ENCODE measurements around the gene TECTA. TPM values are rescaled to one million over a fixed set of nuclear protein-coding genes. Genes with fewer than 3 reads are reported as not detected.

TECTA gene
- polyA plus RNA-seq, 2 of the 4 experiments (the other 2 are of a cell fraction), result 0.05 to 0.14 TPM

GRCh38 chr11:121059605-121060004 lies 41.4 kb upstream of the TECTA start:
- no peak for FAIRE-seq
- TF ChIP-seq, protein P1, sequence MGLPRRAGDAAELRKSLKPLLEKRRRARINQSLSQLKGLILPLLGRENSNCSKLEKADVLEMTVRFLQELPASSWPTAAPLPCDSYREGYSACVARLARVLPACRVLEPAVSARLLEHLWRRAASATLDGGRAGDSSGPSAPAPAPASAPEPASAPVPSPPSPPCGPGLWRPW (IDR thresholded peaks at IDR 0.05), result no peak
- no peak for TF ChIP-seq USF2 (IDR thresholded peaks at IDR 0.05)
- TF ChIP-seq CHD4 (IDR thresholded peaks at IDR 0.05; ENCODE audit: borderline replicate concordance), result no peak
- no peak for TF ChIP-seq ZSCAN20 (CRISPR knock-in tag; IDR thresholded peaks at IDR 0.05)
- no peak for TF ChIP-seq REST (IDR thresholded peaks at IDR 0.05)
- no peak for TF ChIP-seq NR3C1 (IDR thresholded peaks at IDR 0.05)
- no peak for TF ChIP-seq MAZ (IDR thresholded peaks at IDR 0.05; ENCODE audit: borderline replicate concordance, low read depth, low read length)
- no peak for TF ChIP-seq PHF8 (IDR thresholded peaks at IDR 0.05; ENCODE audit: borderline replicate concordance, low read depth)
- Histone ChIP-seq H3K4me1 (no peaks in the 10 kb centered on the region), H3K4me2 (no peak overlapping the region), H3K4me3 (no peak overlapping the region), H3K9me3 (no peaks in the 10 kb centered on the region), H3K27ac (no peak overlapping the region)
- CTCF ChIA-PET, result no interaction called here
- no peak for DNase-seq (ENCODE audit: low read depth in 1 of 2, low spot score in 1 of 2)
- POLR2A ChIA-PET, result no interaction called here
- ATAC-seq, result no peak
- WGBS (ENCODE audit: missing lambda C conversion rate), result 92% methylated on average over 3 of the region's 3 CpGs

GRCh38 chr11:121063728-121064127 lies 37.3 kb upstream of the TECTA start:
- no peak for TF ChIP-seq CBX2 (IDR thresholded peaks at IDR 0.05; ENCODE audit: borderline replicate concordance, low read depth)
- TF ChIP-seq RFX5 (IDR thresholded peaks at IDR 0.05), result no peak
- no peak for FAIRE-seq
- POLR2A ChIA-PET, result no interaction called here
- H3K27ac ChIP-seq, result no peak overlapping the region
- DNase-seq (ENCODE audit: low read depth in 1 of 2, low spot score in 1 of 2), result peak; percentile 0 to 3
- WGBS (ENCODE audit: missing lambda C conversion rate), result 83% methylated on average over 2 of the region's 2 CpGs
- peak in 1 of 2 experiments; percentile 55; a peak in 2 of 6 replicates for ATAC-seq
- H3K4me2 ChIP-seq, result no peak overlapping the region
- no peak overlapping the region for H3K4me3 ChIP-seq
- CTCF ChIA-PET, result interaction anchor here (0.5 kb wide), 1 partner anchor 46 kb away, joined by 3 read pairs; no protein-coding TSS in a partner anchor
- peaks cover 16% of the 10 kb centered on the region for H3K4me1 ChIP-seq
- no peaks in the 10 kb centered on the region for H3K9me3 ChIP-seq

GRCh38 chr11:121066623-121067022 lies 34.4 kb upstream of the TECTA start:
- peaks cover 16% of the 10 kb centered on the region for H3K4me1 ChIP-seq
- FAIRE-seq (no peak), ATAC-seq (no peak), DNase-seq (ENCODE audit: low read depth in 1 of 2, low spot score in 1 of 2) (no peak)
- no peak overlapping the region for H3K4me3 ChIP-seq
- TF ChIP-seq HEYL (CRISPR knock-in tag; IDR thresholded peaks at IDR 0.05) (no peak), RAD21 (conservative IDR thresholded peaks at IDR 0.05 in 1 of 2, IDR thresholded peaks at IDR 0.05 in 1 of 2) (no peak), HOXB5 (CRISPR knock-in tag; IDR thresholded peaks at IDR 0.05) (no peak), CBX2 (IDR thresholded peaks at IDR 0.05; ENCODE audit: borderline replicate concordance, low read depth) (no peak), MAZ (IDR thresholded peaks at IDR 0.05; ENCODE audit: borderline replicate concordance, low read depth, low read length) (no peak)
- TF ChIP-seq, protein P1 (IDR thresholded peaks at IDR 0.05), result no peak
- CTCF ChIA-PET, result interaction anchor here (1.1 to 2.1 kb wide), 2 partner anchors 45 to 128 kb away, joined by 5 to 9 read pairs; no protein-coding TSS in a partner anchor
- H3K9me3 ChIP-seq, result no peaks in the 10 kb centered on the region
- H3K4me2 ChIP-seq, result peak overlapping the region; percentile 43
- POLR2A ChIA-PET, result no interaction called here
- no peak overlapping the region for H3K27ac ChIP-seq
- WGBS (ENCODE audit: missing lambda C conversion rate), result 89% methylated on average over 3 of the region's 3 CpGs

- DNase-seq (ENCODE audit: low read depth in 1 of 2, low spot score in 1 of 2), result no peak
- ATAC-seq, result no peak
- H3K9me3 ChIP-seq, result no peaks in the 10 kb centered on the region
- H3K4me3 ChIP-seq, result no peak overlapping the region
- CTCF ChIA-PET, result interaction anchor here (1.1 to 2.1 kb wide), 2 partner anchors 44 to 127 kb away, joined by 5 to 9 read pairs; no protein-coding TSS in a partner anchor
- no peak overlapping the region for H3K27ac ChIP-seq
- peaks cover 16% of the 10 kb centered on the region for H3K4me1 ChIP-seq
- POLR2A ChIA-PET, result no interaction called here
- FAIRE-seq, result no peak
- peak overlapping the region; percentile 43 for H3K4me2 ChIP-seq
- 34% methylated on average over 3 of the region's 3 CpGs for WGBS (ENCODE audit: missing lambda C conversion rate)
- TF ChIP-seq, protein P2, sequence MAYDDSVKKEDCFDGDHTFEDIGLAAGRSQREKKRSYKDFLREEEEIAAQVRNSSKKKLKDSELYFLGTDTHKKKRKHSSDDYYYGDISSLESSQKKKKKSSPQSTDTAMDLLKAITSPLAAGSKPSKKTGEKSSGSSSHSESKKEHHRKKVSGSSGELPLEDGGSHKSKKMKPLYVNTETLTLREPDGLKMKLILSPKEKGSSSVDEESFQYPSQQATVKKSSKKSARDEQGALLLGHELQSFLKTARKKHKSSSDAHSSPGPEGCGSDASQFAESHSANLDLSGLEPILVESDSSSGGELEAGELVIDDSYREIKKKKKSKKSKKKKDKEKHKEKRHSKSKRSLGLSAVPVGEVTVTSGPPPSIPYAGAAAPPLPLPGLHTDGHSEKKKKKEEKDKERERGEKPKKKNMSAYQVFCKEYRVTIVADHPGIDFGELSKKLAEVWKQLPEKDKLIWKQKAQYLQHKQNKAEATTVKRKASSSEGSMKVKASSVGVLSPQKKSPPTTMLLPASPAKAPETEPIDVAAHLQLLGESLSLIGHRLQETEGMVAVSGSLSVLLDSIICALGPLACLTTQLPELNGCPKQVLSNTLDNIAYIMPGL (CRISPR knock-in tag; IDR thresholded peaks at IDR 0.05; ENCODE audit: borderline replicate concordance), result no peak
- TF ChIP-seq NR3C1 (IDR thresholded peaks at IDR 0.05) (no peak), NFE2L2 (conservative IDR thresholded peaks at IDR 0.05; ENCODE audit: low read length) (no peak), CEBPB (IDR thresholded peaks at IDR 0.05) (no peak), TFCP2L1 (CRISPR knock-in tag; IDR thresholded peaks at IDR 0.05) (no peak), MAFK (IDR thresholded peaks at IDR 0.05; ENCODE audit: partially characterized antibody) (no peak), EHF (CRISPR knock-in tag; IDR thresholded peaks at IDR 0.05) (no peak), FOSL2 (IDR thresholded peaks at IDR 0.05) (no peak), FOSL2 (CRISPR knock-in tag; IDR thresholded peaks at IDR 0.05) (no peak), POLR2A (IDR thresholded peaks at IDR 0.05; ENCODE audit: low read length) (no peak), HOXB13 (CRISPR knock-in tag; IDR thresholded peaks at IDR 0.05; ENCODE audit: low read depth) (no peak)
- TF ChIP-seq, protein P1 (IDR thresholded peaks at IDR 0.05), result no peak
These were observed 34.0 kb upstream of the TECTA start for GRCh38 chr11:121067026-121067425.
